22Rv1 (cell line): ENCODE results near the gene WDR43.

Experiments
- ZFX ChIP-seq: fragments of 450-650 bp; IDR thresholded peaks from 2 replicates; pipeline ENCODE4 v1.6.1; 2017; ENCODE audit warnings: antibody characterized with exemption, borderline replicate concordance
- TF ChIP-seq, protein P1 (sequence below): fragments of 450-650 bp; IDR thresholded peaks from 2 replicates; pipeline ENCODE4 v1.5.1; 2017; ENCODE audit warnings: mild to moderate bottlenecking

DNA sequence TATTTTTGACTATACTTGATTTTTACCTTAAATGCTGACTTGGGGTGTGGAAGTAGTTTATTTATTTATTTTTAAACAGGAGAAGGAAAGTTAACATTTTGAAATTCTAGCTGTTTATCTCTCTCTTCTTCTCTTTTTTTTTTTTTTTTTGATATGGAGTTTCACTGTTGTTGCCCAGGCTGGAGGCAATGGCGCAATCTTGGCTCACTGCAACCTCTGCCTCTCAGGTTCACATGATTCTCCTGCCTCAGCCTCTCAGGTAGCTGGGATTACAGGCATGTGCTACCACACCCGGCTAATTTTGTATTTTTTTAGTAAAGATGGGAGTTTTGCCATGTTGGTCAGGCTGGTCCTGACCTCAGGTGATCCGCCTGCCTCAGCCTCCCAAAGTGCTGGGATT lies 11.1 kb downstream of the WDR43 start:
- TF ChIP-seq, protein P1, sequence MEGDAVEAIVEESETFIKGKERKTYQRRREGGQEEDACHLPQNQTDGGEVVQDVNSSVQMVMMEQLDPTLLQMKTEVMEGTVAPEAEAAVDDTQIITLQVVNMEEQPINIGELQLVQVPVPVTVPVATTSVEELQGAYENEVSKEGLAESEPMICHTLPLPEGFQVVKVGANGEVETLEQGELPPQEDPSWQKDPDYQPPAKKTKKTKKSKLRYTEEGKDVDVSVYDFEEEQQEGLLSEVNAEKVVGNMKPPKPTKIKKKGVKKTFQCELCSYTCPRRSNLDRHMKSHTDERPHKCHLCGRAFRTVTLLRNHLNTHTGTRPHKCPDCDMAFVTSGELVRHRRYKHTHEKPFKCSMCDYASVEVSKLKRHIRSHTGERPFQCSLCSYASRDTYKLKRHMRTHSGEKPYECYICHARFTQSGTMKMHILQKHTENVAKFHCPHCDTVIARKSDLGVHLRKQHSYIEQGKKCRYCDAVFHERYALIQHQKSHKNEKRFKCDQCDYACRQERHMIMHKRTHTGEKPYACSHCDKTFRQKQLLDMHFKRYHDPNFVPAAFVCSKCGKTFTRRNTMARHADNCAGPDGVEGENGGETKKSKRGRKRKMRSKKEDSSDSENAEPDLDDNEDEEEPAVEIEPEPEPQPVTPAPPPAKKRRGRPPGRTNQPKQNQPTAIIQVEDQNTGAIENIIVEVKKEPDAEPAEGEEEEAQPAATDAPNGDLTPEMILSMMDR = no peak
- TF ChIP-seq ZFX = no peak
